Subcutaneous abdominal adipose tissue (tissue), 5 donors: ENCODE data around the gene TTLL8.

Source experiments
- H3K27ac ChIP-seq: one replicate; pipeline ENCODE4 v1.7.0; 2013; ENCODE audit warnings: low read depth, mild to moderate bottlenecking, inconsistent platforms, low read length, moderate library complexity
- H3K27me3 ChIP-seq, 5 donors: one replicate each; pipeline ENCODE4 v1.7.0; 2013; ENCODE audit warnings: low read length in 5 of 5, inconsistent platforms in 1 of 5; ENCODE audit not compliant: control insufficient read depth in 5 of 5, insufficient read depth in 4 of 5
- H3K36me3 ChIP-seq, 5 donors: one replicate each; pipeline ENCODE4 v1.7.0; 2013; ENCODE audit warnings: low read length in 5 of 5; ENCODE audit not compliant: control insufficient read depth in 5 of 5, insufficient read depth in 5 of 5
- H3K4me1 ChIP-seq, 5 donors: one replicate each; pipeline ENCODE4 v1.7.0; 2013; ENCODE audit warnings: low read length in 5 of 5, mild to moderate bottlenecking in 3 of 5, moderate library complexity in 1 of 5; ENCODE audit not compliant: control insufficient read depth in 5 of 5, insufficient read depth in 5 of 5
- H3K4me3 ChIP-seq, 5 donors: one replicate each; pipeline ENCODE4 v1.7.0; 2013; ENCODE audit warnings: low read length in 5 of 5, low read depth in 1 of 5
- H3K9ac ChIP-seq, 5 donors: one replicate each; pipeline ENCODE4 v1.7.0; 2013; ENCODE audit warnings: low read length in 5 of 5, mild to moderate bottlenecking in 4 of 5, moderate library complexity in 3 of 5
- H3K9me3 ChIP-seq, 5 donors: one replicate each; pipeline ENCODE4 v1.7.0; 2013; ENCODE audit warnings: low read length in 5 of 5; ENCODE audit not compliant: control insufficient read depth in 5 of 5
- donor health status: healthy.
- donor health status: healthy.
- donor health status: healthy.
- donor health status: healthy.
- donor health status: healthy.

TTLL8 gene

DNA sequence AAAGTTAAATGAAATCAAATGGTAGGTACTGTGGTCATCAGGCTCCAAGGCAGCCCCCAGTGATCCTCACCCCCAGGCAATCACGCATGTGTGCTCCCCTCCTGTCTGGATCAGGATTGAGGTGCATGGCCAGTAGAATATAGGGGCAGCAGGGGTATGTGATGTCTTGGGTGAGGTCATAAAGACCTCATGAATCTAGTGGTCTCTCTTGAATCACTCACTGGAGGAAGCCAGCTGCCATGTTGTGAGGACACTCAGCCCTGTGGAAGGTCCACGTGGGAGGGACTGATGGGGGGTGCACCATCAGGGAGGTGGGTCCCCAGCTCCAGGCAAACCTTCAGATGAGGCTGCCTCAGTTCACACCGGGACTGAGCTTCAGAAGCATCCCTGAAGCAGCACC is 38.8 kb downstream of the TTLL8 start:
- peaks cover 0 to 8% (median 0%) of the 10 kb centered on the region in 5 donors for H3K9me3 ChIP-seq
- H3K4me3 ChIP-seq = no peak overlapping the region
- no peak overlapping the region for H3K27ac ChIP-seq
- H3K4me1 ChIP-seq = peaks cover 0 to 8% (median 6%) of the 10 kb centered on the region in 5 donors
- H3K9ac ChIP-seq = no peak overlapping the region
- H3K36me3 ChIP-seq = no peaks in the 10 kb centered on the region
- H3K27me3 ChIP-seq = peaks cover 20 to 48% (median 31%) of the 10 kb centered on the region in 5 donors

DNA sequence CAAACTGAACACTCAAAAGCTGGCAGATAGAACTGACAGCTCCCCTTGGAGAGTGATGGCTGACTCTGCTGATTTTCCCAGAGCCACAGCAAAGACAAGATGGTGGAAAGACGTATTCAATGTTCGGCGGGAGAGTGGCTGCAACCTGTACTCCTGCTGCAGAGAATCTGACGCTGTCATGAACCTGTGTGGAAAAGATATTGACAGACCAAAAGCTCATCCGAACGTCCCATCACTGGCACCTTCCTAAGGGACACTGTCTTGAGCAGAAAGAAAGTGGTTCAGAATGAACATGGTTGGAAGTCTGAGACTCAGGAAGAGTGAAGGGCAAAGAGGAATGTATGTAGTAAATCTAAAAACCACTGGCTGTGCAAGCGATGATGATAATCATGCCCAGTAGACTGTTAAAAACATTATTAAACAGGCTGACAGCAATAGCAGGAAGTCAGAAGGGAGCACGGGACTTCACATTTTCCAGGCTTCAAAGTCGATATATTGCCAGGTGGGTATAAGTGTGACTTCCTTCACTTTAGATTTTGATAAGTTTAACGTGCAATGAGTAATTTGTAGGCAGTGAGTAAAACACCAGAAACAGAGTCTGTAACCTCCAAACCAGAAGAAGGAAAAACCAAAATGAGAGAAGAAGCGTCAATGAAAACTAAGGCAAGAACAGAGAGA is 39.4 kb downstream of the TTLL8 start:
- no peak overlapping the region for H3K27ac ChIP-seq
- peaks cover 0 to 8% (median 6%) of the 10 kb centered on the region in 5 donors for H3K4me1 ChIP-seq
- H3K27me3 ChIP-seq = peaks cover 26 to 51% (median 36%) of the 10 kb centered on the region in 5 donors
- no peak overlapping the region for H3K9ac ChIP-seq
- H3K4me3 ChIP-seq = no peak overlapping the region
- peaks cover 0 to 8% (median 0%) of the 10 kb centered on the region in 5 donors for H3K9me3 ChIP-seq
- no peaks in the 10 kb centered on the region for H3K36me3 ChIP-seq

DNA sequence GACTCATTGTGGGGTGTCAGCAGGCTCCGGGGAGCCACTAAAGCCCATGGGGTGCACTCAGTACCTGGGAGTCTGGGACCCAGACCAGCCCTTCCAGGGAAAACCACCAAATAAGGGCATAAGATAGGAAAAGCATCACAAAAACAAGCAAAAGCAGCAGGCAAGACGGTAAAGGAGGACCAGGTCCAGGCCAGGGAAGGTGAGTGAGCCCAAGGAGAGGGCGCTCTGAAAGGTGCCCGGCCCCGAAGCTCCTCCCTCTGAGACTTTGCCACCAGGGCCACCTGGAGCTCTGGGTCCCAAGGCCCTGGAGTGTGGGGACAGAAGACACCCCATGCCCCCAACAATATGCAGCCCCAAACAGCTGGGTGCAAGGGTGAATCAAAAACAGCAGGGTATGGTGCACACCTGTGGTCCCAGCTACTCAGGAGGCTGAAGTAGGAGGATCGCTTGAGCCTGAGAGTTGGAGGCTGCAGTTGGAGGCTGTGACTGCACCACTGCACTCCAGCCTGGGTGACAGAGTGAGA is 40.3 kb downstream of the TTLL8 start:
- Histone ChIP-seq H3K27ac (no peak overlapping the region), H3K36me3 (no peaks in the 10 kb centered on the region), H3K4me3 (no peak overlapping the region), H3K27me3 (peaks cover 31 to 60% (median 45%) of the 10 kb centered on the region in 5 donors), H3K9me3 (peaks cover 0 to 8% (median 0%) of the 10 kb centered on the region in 5 donors), H3K9ac (no peak overlapping the region), H3K4me1 (peaks cover 0 to 8% (median 6%) of the 10 kb centered on the region in 5 donors)

DNA sequence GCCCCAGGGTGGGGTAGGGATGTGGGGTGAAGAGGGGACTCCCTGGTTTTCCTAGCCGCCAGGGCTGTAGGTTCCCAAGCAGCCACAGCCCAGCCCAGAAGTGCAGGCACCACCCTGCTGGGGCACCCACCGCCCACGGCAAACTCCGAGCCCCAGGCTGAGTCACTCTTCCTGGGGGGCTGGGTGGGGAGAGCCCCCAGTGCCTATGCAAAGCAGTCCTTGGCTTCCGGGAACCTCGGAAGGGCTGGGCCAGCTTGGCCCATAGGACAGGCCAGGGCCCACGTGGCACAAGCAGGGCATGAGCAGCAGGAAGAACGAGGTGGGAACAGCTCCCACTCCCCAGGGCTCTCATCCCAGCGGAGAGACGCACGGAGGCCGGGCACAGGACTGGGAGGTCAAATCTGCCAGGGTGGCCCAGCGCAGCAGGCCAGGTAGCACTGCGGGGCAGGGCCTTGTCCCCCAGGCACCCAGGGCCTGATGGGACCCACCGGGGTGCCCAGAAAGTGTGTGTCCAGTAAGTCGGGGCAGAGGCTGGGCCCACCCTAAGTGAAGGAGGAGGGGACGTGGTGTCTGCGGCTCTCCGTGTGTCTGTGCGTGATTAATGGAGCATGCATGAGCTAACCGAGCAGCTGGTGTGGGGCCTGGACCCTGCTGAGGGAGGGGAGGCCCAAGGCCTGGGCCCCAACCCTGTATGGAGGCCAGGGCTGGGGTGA is 41.0 kb downstream of the TTLL8 start:
- H3K4me3 ChIP-seq = no peak overlapping the region
- no peaks in the 10 kb centered on the region for H3K36me3 ChIP-seq
- H3K9me3 ChIP-seq = peaks cover 0 to 8% (median 0%) of the 10 kb centered on the region in 5 donors
- H3K4me1 ChIP-seq = peaks cover 0 to 8% (median 6%) of the 10 kb centered on the region in 5 donors
- H3K27ac ChIP-seq = no peak overlapping the region
- peaks cover 37 to 63% (median 51%) of the 10 kb centered on the region in 5 donors for H3K27me3 ChIP-seq
- no peak overlapping the region for H3K9ac ChIP-seq

DNA sequence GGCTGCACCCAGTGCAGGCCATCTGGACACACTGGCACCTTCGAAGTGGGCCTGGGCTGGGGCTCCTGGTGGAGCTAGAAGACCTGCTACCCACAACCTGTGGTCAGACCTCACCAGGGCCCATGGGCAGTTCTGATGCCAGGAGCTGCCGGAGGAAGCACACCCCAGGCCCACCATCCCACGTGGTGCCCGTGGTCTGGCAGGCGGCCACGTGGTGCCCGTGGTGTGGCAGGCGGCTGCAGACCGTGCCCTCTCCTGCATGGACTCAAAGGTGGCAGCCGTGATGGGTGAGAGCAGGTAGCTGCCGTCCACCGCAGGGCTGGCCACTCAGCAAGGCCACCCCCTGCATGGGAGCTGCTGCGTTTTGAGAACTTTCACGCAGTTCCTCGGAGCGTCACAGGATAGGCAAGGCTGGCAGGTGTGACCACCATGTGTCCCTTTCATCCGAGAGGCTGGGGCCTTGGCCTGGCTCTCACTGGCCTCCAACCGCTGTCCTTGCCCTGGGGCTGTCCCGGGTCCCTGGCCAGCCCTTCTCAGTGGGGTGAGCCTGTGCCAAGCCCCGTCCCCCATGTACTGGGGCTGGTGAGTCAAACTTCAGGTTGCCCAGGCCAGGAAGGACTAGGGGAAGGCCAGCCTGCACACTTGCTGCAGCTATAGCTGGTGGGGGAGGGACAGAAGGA is 41.6 kb downstream of the TTLL8 start:
- Histone ChIP-seq H3K4me3 (no peak overlapping the region), H3K36me3 (no peaks in the 10 kb centered on the region), H3K9me3 (peaks cover 0 to 8% (median 0%) of the 10 kb centered on the region in 5 donors), H3K27me3 (peaks cover 44 to 68% (median 58%) of the 10 kb centered on the region in 5 donors), H3K27ac (no peak overlapping the region), H3K4me1 (peaks cover 0 to 8% (median 6%) of the 10 kb centered on the region in 5 donors), H3K9ac (no peak overlapping the region)

DNA sequence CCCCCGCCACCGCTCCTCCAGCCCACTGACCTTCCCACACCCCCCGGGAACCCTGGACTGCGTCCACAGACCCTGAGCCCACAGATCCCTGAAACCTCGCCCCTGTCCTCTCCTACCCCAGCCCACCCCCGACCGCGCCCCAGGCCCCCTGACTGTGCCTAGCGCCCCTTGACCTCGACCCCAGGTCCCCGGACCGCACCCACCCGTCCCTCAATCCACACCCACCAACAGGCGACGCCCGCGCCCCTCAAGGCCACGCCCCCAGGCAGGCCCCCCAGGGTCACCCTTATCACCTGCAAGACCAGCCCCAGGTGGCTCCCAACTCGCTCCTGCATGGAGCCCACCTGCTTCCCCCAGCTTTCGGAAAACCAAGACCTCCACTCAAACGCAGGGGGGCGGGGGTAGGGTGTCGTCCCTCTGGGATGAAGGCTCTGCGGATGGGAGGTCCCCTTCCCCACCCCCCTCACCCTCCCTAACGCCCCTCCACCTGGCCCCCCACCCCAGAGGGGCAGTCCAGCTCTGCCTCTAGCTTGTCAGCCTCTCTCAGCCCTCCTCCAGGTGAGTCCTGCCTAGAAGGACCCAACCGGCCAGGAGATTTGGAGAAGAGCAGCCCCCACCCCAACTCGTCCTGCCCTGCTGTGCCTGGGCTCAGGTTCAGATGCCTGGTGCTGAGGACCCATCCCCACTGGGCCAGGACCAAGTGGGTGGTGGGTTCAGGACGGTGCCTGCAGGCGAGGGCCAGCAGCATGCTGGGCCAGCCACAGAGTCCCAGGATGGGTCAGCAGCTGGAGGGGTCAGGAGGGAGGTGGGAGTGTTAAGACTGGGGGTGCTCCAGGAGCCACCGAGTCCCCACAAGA is 42.4 kb downstream of the TTLL8 start:
- H3K27ac ChIP-seq = no peak overlapping the region
- H3K9ac ChIP-seq = no peak overlapping the region
- peaks cover 0 to 4% (median 0%) of the 10 kb centered on the region in 5 donors for H3K9me3 ChIP-seq
- no peak overlapping the region for H3K4me3 ChIP-seq
- H3K4me1 ChIP-seq = peaks cover 0 to 8% (median 6%) of the 10 kb centered on the region in 5 donors
- peaks cover 48 to 72% (median 64%) of the 10 kb centered on the region in 5 donors for H3K27me3 ChIP-seq
- no peaks in the 10 kb centered on the region for H3K36me3 ChIP-seq

DNA sequence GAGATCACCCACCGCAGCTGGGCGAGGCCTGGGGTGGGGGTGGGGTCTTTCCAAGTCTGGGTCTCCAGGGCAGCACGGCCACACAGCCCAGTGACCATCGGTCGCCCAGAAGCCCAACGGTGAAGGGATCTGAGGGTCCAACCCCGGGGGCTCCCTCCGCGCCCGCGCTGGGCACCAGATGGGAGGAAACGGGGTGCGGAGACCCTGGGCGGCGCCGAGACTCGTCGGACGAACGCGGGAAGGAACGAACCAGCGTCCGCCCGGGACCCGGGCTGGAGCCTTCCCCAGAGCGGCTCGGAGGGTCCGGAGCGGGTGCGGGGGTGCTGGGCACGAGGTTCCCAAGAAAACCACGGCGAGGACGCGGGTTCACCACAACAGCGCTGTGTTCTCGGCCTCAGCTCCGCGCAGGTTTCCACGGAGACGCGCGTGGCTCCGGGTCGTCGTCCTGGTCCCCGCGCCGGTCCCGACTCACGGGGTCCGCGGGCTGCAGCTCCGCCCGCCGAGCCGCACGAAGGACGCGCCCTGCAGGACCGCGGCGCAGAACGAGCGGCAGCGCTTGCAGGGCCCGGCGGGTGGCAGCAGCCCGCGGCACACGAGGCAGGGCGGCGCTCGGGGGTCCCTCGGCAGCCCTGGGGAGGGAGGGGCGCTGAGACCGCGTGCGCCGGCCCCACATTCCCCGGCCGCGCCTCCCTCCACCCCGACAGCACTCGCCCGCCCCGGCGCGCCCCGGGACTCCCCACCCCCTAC is 43.3 kb downstream of the TTLL8 start:
- no peak overlapping the region for H3K4me3 ChIP-seq

DNA sequence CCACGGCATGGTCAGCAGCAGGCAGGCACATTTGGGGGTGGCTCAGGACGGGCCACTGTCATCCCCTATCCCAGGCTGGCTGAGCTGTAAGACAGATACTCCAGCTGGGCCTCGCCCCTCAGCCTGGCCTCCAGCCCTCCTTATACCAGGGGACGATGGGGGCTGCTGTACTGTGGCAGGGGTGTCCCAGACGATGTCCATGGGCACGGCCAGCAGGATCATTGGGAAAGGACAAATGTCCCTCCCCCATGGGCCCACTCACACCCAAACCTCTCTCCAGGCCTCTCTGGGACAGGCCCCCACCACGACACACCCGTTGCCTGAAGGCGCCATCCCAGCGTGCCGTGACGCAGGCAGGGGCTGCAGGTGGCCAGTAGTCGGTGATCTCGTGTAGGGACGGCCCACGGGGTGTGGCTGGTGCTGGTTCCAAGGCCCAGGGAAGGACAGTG is 44.0 kb downstream of the TTLL8 start:
- no peak overlapping the region for H3K27ac ChIP-seq
- no peak overlapping the region for H3K4me3 ChIP-seq
- H3K9ac ChIP-seq = no peak overlapping the region
- no peaks in the 10 kb centered on the region for H3K9me3 ChIP-seq
- H3K4me1 ChIP-seq = peaks cover 0 to 8% (median 6%) of the 10 kb centered on the region in 5 donors
- no peaks in the 10 kb centered on the region for H3K36me3 ChIP-seq
- H3K27me3 ChIP-seq = peaks cover 53 to 79% (median 69%) of the 10 kb centered on the region in 5 donors

More for the DNA sequence above, 43.3 kb downstream of the TTLL8 start:
- peaks cover 0 to 8% (median 6%) of the 10 kb centered on the region in 5 donors for H3K4me1 ChIP-seq
- no peaks in the 10 kb centered on the region for H3K9me3 ChIP-seq
- peaks cover 53 to 74% (median 69%) of the 10 kb centered on the region in 5 donors for H3K27me3 ChIP-seq
- H3K36me3 ChIP-seq = no peaks in the 10 kb centered on the region
- no peak overlapping the region for H3K27ac ChIP-seq
- H3K9ac ChIP-seq = no peak overlapping the region
